K562 (cell line): ENCODE results near the gene NFATC3. TPM values are rescaled to one million over a fixed set of nuclear protein-coding genes. Genes with fewer than 3 reads are reported as not detected.
A peak's percentile ranks its signal among the peaks of the same experiment; 100 is the strongest.

ENCODE experiments used
- ATAC-seq: fragments of 200-7000 bp; cut with Tn5 transposase; 3 replicates; pipeline ENCODE4 v1.9.1; 2020; ENCODE audit warnings: moderate library complexity
- BruUV-seq: library from RNA; stranded (reverse); fragments of 400-500 nt; replicated peaks from 2 replicates; lab custom pipeline; 2021; lab: Mats Ljungman, UMichigan
- CTCF ChIA-PET: fragments of 300-600 bp; formaldehyde crosslinking; extraction: SDS; loops from one replicate; lab custom pipeline; 2021; ENCODE audit warnings: low intra/inter-chr PET ratio; lab: Yijun Ruan, JAX
- POLR2A ChIA-PET: fragments of 300-600, 350-650 bp; sonication (Branson Sonifier 250); formaldehyde crosslinking; extraction: SDS; loops from one replicate; lab custom pipeline; 2021; ENCODE audit warnings: antibody characterized with exemption, inconsistent platforms; lab: Yijun Ruan, JAX
- DNase-seq, 4 experiments: peaks; one replicate each; pipeline versions ENCODE4 v3.0.0 to v3.0.0-alpha.2; 2011 to 2018; ENCODE audit warnings: low spot score in 3 of 4, mixed read lengths in 3 of 4; ENCODE audit errors: extremely low read depth in 1 of 4
- FAIRE-seq: peaks from 2 replicates; lab custom pipeline; 2011; peaks lifted over from hg19 to GRCh38; lab: Jason Lieb, UNC
- H2AFZ ChIP-seq: 2 replicates; pipeline ENCODE4 v1.6.0; 2011; ENCODE audit warnings: low read depth, low read length, control low read depth, inconsistent platforms
- H3K27ac ChIP-seq: fragments of 200-600 bp; 3 replicates; pipeline ENCODE4 v1.8.0; 2011; ENCODE audit warnings: low read depth, mild to moderate bottlenecking, control low read depth, inconsistent platforms, low read length, moderate library complexity, mixed read lengths; ENCODE audit errors: extremely low read depth
- H3K27me3 ChIP-seq, 2 experiments: fragments of 300-600 bp in 1 of 2; 2 replicates in 1 of 2; 3 replicates in 1 of 2; pipeline versions ENCODE4 v1.6.0 to v1.8.0; 2011; ENCODE audit warnings: inconsistent platforms in 2 of 2, low read length in 2 of 2, mild to moderate bottlenecking in 1 of 2, mixed read lengths in 1 of 2, moderate library complexity in 1 of 2; ENCODE audit not compliant: control insufficient read depth in 2 of 2, insufficient read depth in 2 of 2
- H3K36me3 ChIP-seq: fragments of 300-600 bp; 3 replicates; pipeline ENCODE4 v1.8.0; 2011; ENCODE audit warnings: mild to moderate bottlenecking, low read length, inconsistent platforms; ENCODE audit not compliant: control insufficient read depth, insufficient read depth
- H3K4me1 ChIP-seq, 2 experiments: fragments of 200-600 bp in 1 of 2; replicated peaks in 1 of 2; 2 replicates in 1 of 2; 3 replicates in 1 of 2; pipeline versions ENCODE4 v1.5.1 to v1.8.0; 2011; ENCODE audit warnings: inconsistent platforms in 2 of 2, low read length in 2 of 2, mild to moderate bottlenecking in 1 of 2, mixed read lengths in 1 of 2, moderate library complexity in 1 of 2; ENCODE audit not compliant: control insufficient read depth in 2 of 2, insufficient read depth in 2 of 2
- H3K4me2 ChIP-seq: 2 replicates; pipeline ENCODE4 v1.6.1; 2011; ENCODE audit warnings: low read length, control low read depth, inconsistent platforms, mixed read lengths; ENCODE audit not compliant: insufficient read depth
- H3K4me3 ChIP-seq: fragments of 200-600 bp; sonication (generic), shearing (Covaris generic); 2 replicates; pipeline ENCODE4 v1.5.1; 2016; ENCODE audit warnings: control low read depth, inconsistent platforms
- H3K79me2 ChIP-seq: fragments of 200-600 bp; 3 replicates; pipeline ENCODE4 v1.8.0; 2011; ENCODE audit warnings: low read length, inconsistent platforms; ENCODE audit not compliant: control insufficient read depth, insufficient read depth
- H3K9ac ChIP-seq, 2 experiments: 2 replicates each; pipeline versions ENCODE4 v1.6.0 to v1.6.1; 2011; ENCODE audit warnings: low read depth in 2 of 2, low read length in 2 of 2, control low read depth in 1 of 2, inconsistent platforms in 1 of 2, mild to moderate bottlenecking in 1 of 2, mixed read lengths in 1 of 2; ENCODE audit not compliant: insufficient read depth in 1 of 2
- H3K9me1 ChIP-seq: one replicate; pipeline ENCODE4 v1.6.0; 2011; ENCODE audit warnings: inconsistent platforms, mild to moderate bottlenecking, low read length, moderate library complexity; ENCODE audit not compliant: control insufficient read depth, insufficient read depth
- H3K9me3 ChIP-seq: replicated peaks from 2 replicates; pipeline ENCODE4 v1.5.1; 2011; ENCODE audit warnings: low read depth, low read length, inconsistent platforms; ENCODE audit not compliant: control insufficient read depth, insufficient read depth
- H4K20me1 ChIP-seq: replicated peaks from 2 replicates; pipeline ENCODE4 v1.6.1; 2011; ENCODE audit warnings: low read length, inconsistent platforms, mixed read lengths; ENCODE audit not compliant: control insufficient read depth, insufficient read depth
- ZNF316 ChIP-seq: fragments of 450-650 bp; IDR thresholded peaks from 2 replicates; pipeline ENCODE4 v1.6.1; 2016
- ZNF507 ChIP-seq: conservative IDR thresholded peaks from 2 replicates; pipeline ENCODE4 v1.6.1; 2017; ENCODE audit warnings: missing genetic modification characterization, missing compliant biosample characterization
- WGBS: fragments of 100-300 bp; shearing (Covaris generic); methylation state at CpG from one replicate; pipeline ENCODE4 v1.1.6; 2016; ENCODE audit warnings: low coverage, mixed read lengths; ENCODE audit not compliant: insufficient coverage; ENCODE audit errors: missing lambda C conversion rate; 5-methylcytosine and 5-hydroxymethylcytosine counted together
- in situ Hi-C: fragments of 300-500 bp; cut with MboI; formaldehyde crosslinking; loops from 4 replicates; pipeline ENCODE4 v1.15.0; 2018; ENCODE audit warnings: inconsistent platforms, mixed read lengths
- intact Hi-C: fragments of 100-400 bp; cut with micrococcal nuclease; formaldehyde crosslinking; loops from 2 replicates; pipeline ENCODE4 v1.14.2; 2022
- polyA plus RNA-seq, 8 experiments: library from polyadenylated mRNA; depleted of rRNA in 4 of 8; stranded (reverse) in 5 of 8; unstranded in 3 of 8; fragments of >200 nt; fragmentation: Nextera tagmentation in 2 of 8; fragmentation: Illumina TruSeq in 1 of 8; extraction: Ambion mirVana in 2 of 8; extraction: Trizol in 1 of 8; gene quantifications; 2 replicates each; pipeline versions ENCODE4 v1.2.1 to v1.2.3, GENCODE V29; 2011 to 2014; ENCODE audit warnings: inconsistent platforms in 1 of 8, missing spikeins in 1 of 8
- total RNA-seq, 7 experiments: library from RNA; depleted of rRNA in 6 of 7; stranded (reverse); fragments of >200 nt in 6 of 7; fragmentation: Illumina TruSeq in 2 of 7; extraction: Trizol in 2 of 7; gene quantifications; 2 replicates each; pipeline versions ENCODE4 v1.2.1 to v1.2.3, GENCODE V29; 2011 to 2021; ENCODE audit warnings: low replicate concordance in 1 of 7
- TF ChIP-seq, protein P1 (sequence below): fragments of 450-650 bp; formaldehyde crosslinking; IDR thresholded peaks from 2 replicates; pipeline ENCODE4 v1.4.0; 2020; ENCODE audit warnings: mild to moderate bottlenecking, moderate library complexity

NFATC3 gene
- total and polyA plus RNA-seq, 9 of the 15 experiments (the other 6 are each of a cell fraction or from before 2014, with no cell fraction given), result 15.7 to 98.4 (median 59.4) TPM

DNA sequence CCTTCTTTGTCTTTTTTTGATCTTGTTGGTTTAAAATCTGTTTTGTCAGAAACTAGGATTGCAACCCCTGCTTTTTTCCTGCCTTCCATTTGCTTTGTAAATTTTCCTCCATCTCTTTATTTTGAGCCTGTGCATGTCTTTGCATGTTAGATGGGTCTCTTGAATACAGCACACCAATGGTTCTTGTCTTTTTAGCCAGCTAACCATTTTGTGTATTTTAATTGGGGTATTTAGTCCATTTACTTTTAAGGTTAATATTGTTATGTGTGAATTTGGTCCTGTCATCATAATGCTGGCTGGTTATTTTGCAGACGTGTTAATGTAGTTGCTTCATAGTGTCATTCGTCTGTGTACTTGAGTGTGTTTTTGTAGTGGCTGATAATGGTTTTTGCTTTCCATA is 26.2 kb downstream of the NFATC3 start:
- in situ Hi-C loops (no loop called here), intact Hi-C loops (no loop called here)
- Histone ChIP-seq H3K79me2 (peaks cover 97% of the 10 kb centered on the region), H3K9ac (no peak overlapping the region), H3K4me2 (no peak overlapping the region), H3K27me3 (no peaks in the 10 kb centered on the region), H3K9me3 (peaks cover 2% of the 10 kb centered on the region; the same call in 1 of the 2 replicates), H3K4me3 (no peak overlapping the region), H4K20me1 (peaks cover 24% of the 10 kb centered on the region; the same call in 1 of the 2 replicates), H2AFZ (no peak overlapping the region), H3K9me1 (no peaks in the 10 kb centered on the region), H3K36me3 (no peaks in the 10 kb centered on the region), H3K4me1 (peaks cover 12 to 13% of the 10 kb centered on the region in 2 experiments), H3K27ac (no peak overlapping the region)
- CTCF ChIA-PET, result interaction anchor here (0.7 kb wide), 1 partner anchor 171 kb away, joined by 3 read pairs; no protein-coding TSS in a partner anchor
- DNase-seq (no peak), FAIRE-seq (no peak), ATAC-seq (no peak)
- POLR2A ChIA-PET, result interaction anchor here (2.8 kb wide), 1 partner anchor 17 kb away, joined by 9 read pairs; no protein-coding TSS in a partner anchor
- TF ChIP-seq, protein P1, sequence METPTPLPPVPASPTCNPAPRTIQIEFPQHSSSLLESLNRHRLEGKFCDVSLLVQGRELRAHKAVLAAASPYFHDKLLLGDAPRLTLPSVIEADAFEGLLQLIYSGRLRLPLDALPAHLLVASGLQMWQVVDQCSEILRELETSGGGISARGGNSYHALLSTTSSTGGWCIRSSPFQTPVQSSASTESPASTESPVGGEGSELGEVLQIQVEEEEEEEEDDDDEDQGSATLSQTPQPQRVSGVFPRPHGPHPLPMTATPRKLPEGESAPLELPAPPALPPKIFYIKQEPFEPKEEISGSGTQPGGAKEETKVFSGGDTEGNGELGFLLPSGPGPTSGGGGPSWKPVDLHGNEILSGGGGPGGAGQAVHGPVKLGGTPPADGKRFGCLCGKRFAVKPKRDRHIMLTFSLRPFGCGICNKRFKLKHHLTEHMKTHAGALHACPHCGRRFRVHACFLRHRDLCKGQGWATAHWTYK (CRISPR knock-in tag), result no peak
- peak; percentile 56 for TF ChIP-seq ZNF316
- peak; percentile 34 for TF ChIP-seq ZNF507 (tag)
- no TSS peak for BruUV-seq
- WGBS, result 43% methylated on average over 2 of the region's 2 CpGs
